ENCODE data around the gene RGR.

Gene RGR

GRCh38 chr10:84302223-84302622 lies 57.4 kb downstream of the RGR start:
- no peak for DNase-seq

GRCh38 chr10:84306751-84307384 lies 62.0 kb downstream of the RGR start:
- DNase-seq, result no peak

- DNase-seq, result no peak
These were observed 63.2 kb downstream of the RGR start for GRCh38 chr10:84308021-84308420.

GRCh38 chr10:84308481-84309304 lies 63.8 kb downstream of the RGR start:
- DNase-seq, result peak; percentile 4 to 19
